Sigmoid colon (tissue), 4 donors: Measurements from ENCODE around the gene HSPB7.

Source experiments
- CTCF ChIP-seq, 4 experiments: fragments of 450-650 bp in 3 of 4; fragments of 200-600 bp in 1 of 4; IDR thresholded peaks; one replicate each; pipeline ENCODE4 v1.5.1; 2016 to 2019; ENCODE audit warnings: antibody characterized with exemption in 4 of 4, mild to moderate bottlenecking in 3 of 4, moderate library complexity in 2 of 4
- EP300 ChIP-seq, 4 donors: sonication (generic); formaldehyde crosslinking; IDR thresholded peaks; one replicate each; pipeline ENCODE4 v1.6.1; 2017; ENCODE audit warnings: antibody characterized with exemption in 4 of 4
- POLR2A ChIP-seq, 2 donors: fragments of 450-650 bp; IDR thresholded peaks; one replicate each; pipeline ENCODE4 v1.6.1; 2016; ENCODE audit warnings: antibody characterized with exemption in 2 of 2, mild to moderate bottlenecking in 2 of 2, moderate library complexity in 2 of 2
- POLR2AphosphoS5 ChIP-seq, 4 donors: sonication (generic); formaldehyde crosslinking; IDR thresholded peaks; one replicate each; pipeline ENCODE4 v1.6.1; 2017; ENCODE audit warnings: antibody characterized with exemption in 4 of 4

- TF ChIP-seq CTCF (IDR thresholded peaks at IDR 0.05) (no peak), POLR2AphosphoS5 (IDR thresholded peaks at IDR 0.05) (no peak), POLR2A (IDR thresholded peaks at IDR 0.05) (no peak), EP300 (IDR thresholded peaks at IDR 0.05) (no peak)
These were observed 11.8 kb downstream of the HSPB7 start for GRCh38 chr1:16006010-16006409.
